ENCODE results near the gene ATP10A. TPM values are rescaled to one million over a fixed set of nuclear protein-coding genes. Genes with fewer than 3 reads are reported as not detected.

The ATP10A gene
- total RNA-seq, 1 experiment from 2014 or later = 2.1 TPM

GRCh38 chr15:25679492-25679891 is 183.6 kb downstream of the ATP10A start:
- H3K27ac Mint-ChIP-seq = no peak overlapping the region
- peaks cover 10% of the 10 kb centered on the region for H3K36me3 Mint-ChIP-seq
- no peak for TF ChIP-seq PRDM15 (CRISPR knock-in tag; IDR thresholded peaks at IDR 0.05)
- no peak for TF ChIP-seq ZBTB43 (CRISPR knock-in tag; IDR thresholded peaks at IDR 0.05)
- no peak for TF ChIP-seq ZNF121 (CRISPR knock-in tag; IDR thresholded peaks at IDR 0.05)
- no peak for TF ChIP-seq HMGXB4 (CRISPR knock-in tag; IDR thresholded peaks at IDR 0.05)
- TF ChIP-seq CBFB (CRISPR knock-in tag; IDR thresholded peaks at IDR 0.05; ENCODE audit: low read depth) = no peak
- no peak for TF ChIP-seq JAZF1 (CRISPR knock-in tag; IDR thresholded peaks at IDR 0.05)
- TF ChIP-seq ZNF263 (CRISPR knock-in tag; IDR thresholded peaks at IDR 0.05; ENCODE audit: low read depth) = no peak
- no peak for TF ChIP-seq ZNF512 (CRISPR knock-in tag; IDR thresholded peaks at IDR 0.05; ENCODE audit: borderline replicate concordance)
- no peak for TF ChIP-seq JUN (CRISPR knock-in tag; IDR thresholded peaks at IDR 0.05)
- TF ChIP-seq SMAD4 (CRISPR knock-in tag; IDR thresholded peaks at IDR 0.05) = no peak
- TF ChIP-seq SOX15 (CRISPR knock-in tag; IDR thresholded peaks at IDR 0.05) = no peak
- TF ChIP-seq USF1 (CRISPR knock-in tag; IDR thresholded peaks at IDR 0.05) = no peak
- TF ChIP-seq GRHL2 (CRISPR knock-in tag; IDR thresholded peaks at IDR 0.05; ENCODE audit: insufficient replicate concordance, severe bottlenecking) = no peak
- ChIA-PET POLR2A (no interaction called here), CTCF (no interaction called here)
- no peak for DNase-seq (ENCODE audit: low spot score)
- H3K27me3 Mint-ChIP-seq (ENCODE audit: low read depth) = peaks cover 11% of the 10 kb centered on the region
- peaks cover 13% of the 10 kb centered on the region for H3K9me3 Mint-ChIP-seq
- H3K4me1 Mint-ChIP-seq = peaks cover 28% of the 10 kb centered on the region
- no peak overlapping the region for H3K4me3 Mint-ChIP-seq
- ATAC-seq = no peak

GRCh38 chr15:25678500-25678855 is 184.6 kb downstream of the ATP10A start:
- no peak overlapping the region for H3K27ac Mint-ChIP-seq
- peaks cover 8% of the 10 kb centered on the region for H3K27me3 Mint-ChIP-seq (ENCODE audit: low read depth)
- peaks cover 5% of the 10 kb centered on the region for H3K9me3 Mint-ChIP-seq
- DNase-seq (ENCODE audit: low spot score) = no peak
- CTCF ChIA-PET = no interaction called here
- peaks cover 5% of the 10 kb centered on the region for H3K36me3 Mint-ChIP-seq
- no peak overlapping the region for H3K4me3 Mint-ChIP-seq
- no peak for ATAC-seq
- POLR2A ChIA-PET = no interaction called here
- H3K4me1 Mint-ChIP-seq = peaks cover 31% of the 10 kb centered on the region
- no peak for TF ChIP-seq ARID4B (CRISPR knock-in tag; IDR thresholded peaks at IDR 0.05; ENCODE audit: borderline replicate concordance)
- TF ChIP-seq STAT6 (CRISPR knock-in tag; conservative IDR thresholded peaks at IDR 0.05; ENCODE audit: low read depth) = no peak
- TF ChIP-seq FOXP1 (CRISPR knock-in tag; IDR thresholded peaks at IDR 0.05; ENCODE audit: borderline replicate concordance) = no peak
- no peak for TF ChIP-seq TEAD1 (CRISPR knock-in tag; IDR thresholded peaks at IDR 0.05)

Measured in WTC11 (cell line).